ENCODE measurements around the gene APBA1. TPM values are rescaled to one million over a fixed set of nuclear protein-coding genes. Genes with fewer than 3 reads are reported as not detected.

The APBA1 gene
- total RNA-seq, 1 experiment from 2014 or later, result 1.8 TPM

- Histone ChIP-seq H3K14ac (ENCODE audit: insufficient read depth, low read length) (no peak overlapping the region), H2BK120ac (ENCODE audit: low read depth, low read length, poor library complexity, severe bottlenecking) (no peak overlapping the region), H2BK20ac (ENCODE audit: low read depth, low read length, poor library complexity, severe bottlenecking) (no peak overlapping the region), H3K4ac (ENCODE audit: low read depth, low read length) (no peak overlapping the region), H3K27me3 (ENCODE audit: insufficient read depth, low read length) (no peaks in the 10 kb centered on the region; the same call in 1 of the 2 replicates), H3K9me3 (ENCODE audit: control insufficient read depth, low read depth, low read length) (no peaks in the 10 kb centered on the region), H3T11ph (ENCODE audit: low read length) (no peak overlapping the region), H2AFZ (ENCODE audit: low read length) (no peak overlapping the region), H3K4me1 (ENCODE audit: insufficient read depth, low read length) (no peaks in the 10 kb centered on the region; the same call in 1 of the 2 replicates), H3K18ac (ENCODE audit: insufficient read length, low read depth, low read length) (no peak overlapping the region), H3K23ac (ENCODE audit: insufficient read length, low read depth, low read length) (no peak overlapping the region), H4K20me1 (ENCODE audit: control insufficient read depth, insufficient read depth, insufficient read length) (no peaks in the 10 kb centered on the region), H2AK5ac (ENCODE audit: insufficient read length, low read length) (no peak overlapping the region), H4K91ac (ENCODE audit: insufficient read length, low read depth, low read length) (no peak overlapping the region), H2BK15ac (ENCODE audit: low read depth, low read length) (no peak overlapping the region), H3K56ac (ENCODE audit: insufficient read length, low read depth, low read length) (no peak overlapping the region), H3K4me2 (ENCODE audit: insufficient read depth, insufficient read length, low read length) (no peak overlapping the region), H3K79me2 (ENCODE audit: insufficient read depth, low read length) (no peaks in the 10 kb centered on the region), H3K9ac (ENCODE audit: extremely low read depth, insufficient read length, low read length) (no peak overlapping the region), H3K23me2 (ENCODE audit: insufficient read length, low read depth, low read length, poor library complexity, severe bottlenecking) (no peaks in the 10 kb centered on the region), H3K27ac (ENCODE audit: insufficient read length, low read depth, low read length) (no peak overlapping the region), H3K79me1 (ENCODE audit: insufficient read depth, low read depth, low read length, poor library complexity, severe bottlenecking) (no peaks in the 10 kb centered on the region), H4K8ac (replicated peaks; ENCODE audit: insufficient read length, low read depth, low read length) (no peak overlapping the region), H2BK5ac (ENCODE audit: insufficient read length, low read length) (no peak overlapping the region), H2BK12ac (ENCODE audit: insufficient read length, low read depth, low read length) (no peak overlapping the region), H4K5ac (ENCODE audit: insufficient read length, low read depth, low read length) (no peak overlapping the region)
- Mint-ChIP-seq H3K4me3 (no peak overlapping the region), H3K36me3 (ENCODE audit: insufficient read depth in 1 of 3, low read depth in 3 of 3) (no peaks in the 10 kb centered on the region), H3K27me3 (ENCODE audit: low read depth) (no peaks in the 10 kb centered on the region), H3K9me3 (no peaks in the 10 kb centered on the region), H3K4me1 (peaks cover 0 to 2% of the 10 kb centered on the region in 2 experiments; a peak in 1 of 4 replicates), H3K27ac (peak overlapping the region in 1 of 3 experiments; percentile 48; a peak in 1 of 7 replicates)
- DNase-seq, result no peak
- no CpG with 5 or more reads among the region's 3 CpGs for WGBS (ENCODE audit: extremely low coverage, insufficient read length, low lambda C conversion rate)
- TF ChIP-seq, protein P1, sequence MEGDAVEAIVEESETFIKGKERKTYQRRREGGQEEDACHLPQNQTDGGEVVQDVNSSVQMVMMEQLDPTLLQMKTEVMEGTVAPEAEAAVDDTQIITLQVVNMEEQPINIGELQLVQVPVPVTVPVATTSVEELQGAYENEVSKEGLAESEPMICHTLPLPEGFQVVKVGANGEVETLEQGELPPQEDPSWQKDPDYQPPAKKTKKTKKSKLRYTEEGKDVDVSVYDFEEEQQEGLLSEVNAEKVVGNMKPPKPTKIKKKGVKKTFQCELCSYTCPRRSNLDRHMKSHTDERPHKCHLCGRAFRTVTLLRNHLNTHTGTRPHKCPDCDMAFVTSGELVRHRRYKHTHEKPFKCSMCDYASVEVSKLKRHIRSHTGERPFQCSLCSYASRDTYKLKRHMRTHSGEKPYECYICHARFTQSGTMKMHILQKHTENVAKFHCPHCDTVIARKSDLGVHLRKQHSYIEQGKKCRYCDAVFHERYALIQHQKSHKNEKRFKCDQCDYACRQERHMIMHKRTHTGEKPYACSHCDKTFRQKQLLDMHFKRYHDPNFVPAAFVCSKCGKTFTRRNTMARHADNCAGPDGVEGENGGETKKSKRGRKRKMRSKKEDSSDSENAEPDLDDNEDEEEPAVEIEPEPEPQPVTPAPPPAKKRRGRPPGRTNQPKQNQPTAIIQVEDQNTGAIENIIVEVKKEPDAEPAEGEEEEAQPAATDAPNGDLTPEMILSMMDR (conservative IDR thresholded peaks at IDR 0.05), result no peak
These were observed 49.5 kb downstream of the APBA1 start for GRCh38 chr9:69622676-69623075.

Measured in H9 (cell line).